ENCODE results near the gene C10orf62.

GRCh38 chr10:97540669-97541500 lies 48.6 kb upstream of the C10orf62 start:
- TF ChIP-seq CTCF (IDR thresholded peaks at IDR 0.05) (no peak), POLR2A (IDR thresholded peaks at IDR 0.05) (no peak)
